Caco-2 (cell line): Measurements from ENCODE around the gene LEFTY2. TPM values are rescaled to one million over a fixed set of nuclear protein-coding genes. Genes with fewer than 3 reads are reported as not detected.

ENCODE experiments used
- BruUV-seq: library from RNA; stranded (reverse); fragments of 400-500 nt; replicated peaks from 2 replicates; lab custom pipeline; 2021; lab: Mats Ljungman, UMichigan
- CTCF ChIA-PET: fragments of 300-600 bp; sonication (Branson Sonifier 250); formaldehyde crosslinking; loops from one replicate; lab custom pipeline; 2022; ENCODE audit warnings: antibody characterized with exemption; lab: Charles Lee
- POLR2A ChIA-PET: fragments of 300-600 bp; sonication (Branson Sonifier 250); formaldehyde crosslinking; loops from one replicate; lab custom pipeline; 2022; ENCODE audit warnings: antibody characterized with exemption; lab: Charles Lee
- DNase-seq, 2 experiments: peaks; one replicate each; pipeline versions ENCODE4 v3.0.0 to v3.0.0-alpha.2; 2020 to 2022
- H3K27me3 ChIP-seq: replicated peaks from 2 replicates; pipeline ENCODE4 v1.6.0; 2011; ENCODE audit warnings: low read length; ENCODE audit not compliant: control insufficient read depth, insufficient read depth
- H3K36me3 ChIP-seq: 2 replicates; pipeline ENCODE4 v1.5.1; 2011; ENCODE audit warnings: low read length; ENCODE audit not compliant: control insufficient read depth, insufficient read depth
- H3K4me1 ChIP-seq: fragments of 250-450 bp; sonication (Bioruptor Pico); 2 replicates; pipeline ENCODE4 v1.5.1; 2020; ENCODE audit warnings: mild to moderate bottlenecking
- H3K4me3 ChIP-seq: 2 replicates; pipeline ENCODE4 v1.5.1; 2011; ENCODE audit warnings: low read depth, mild to moderate bottlenecking, control low read depth, low read length
- H3K9me3 ChIP-seq: fragments of 250-450 bp; sonication (Bioruptor Pico); 2 replicates; pipeline ENCODE4 v1.5.1; 2020; ENCODE audit warnings: mild to moderate bottlenecking, moderate library complexity
- H3K27ac Mint-ChIP-seq: one replicate; pipeline ENCODE4 v1.8.0; 2022; ENCODE audit warnings: mixed read lengths; ENCODE audit not compliant: unreplicated experiment
- H3K27me3 Mint-ChIP-seq: one replicate; pipeline ENCODE4 v1.8.0; 2022; ENCODE audit warnings: mixed read lengths; ENCODE audit not compliant: insufficient read depth, unreplicated experiment
- H3K36me3 Mint-ChIP-seq: one replicate; pipeline ENCODE4 v1.8.0; 2022; ENCODE audit warnings: mild to moderate bottlenecking, mixed read lengths; ENCODE audit not compliant: insufficient read depth, unreplicated experiment
- H3K4me1 Mint-ChIP-seq: one replicate; pipeline ENCODE4 v1.8.0; 2022; ENCODE audit warnings: low read depth, mixed read lengths; ENCODE audit not compliant: unreplicated experiment
- H3K4me3 Mint-ChIP-seq: one replicate; pipeline ENCODE4 v1.8.0; 2022; ENCODE audit warnings: mild to moderate bottlenecking, moderate library complexity, mixed read lengths; ENCODE audit not compliant: unreplicated experiment
- H3K9me3 Mint-ChIP-seq: one replicate; pipeline ENCODE4 v1.8.0; 2022; ENCODE audit warnings: mixed read lengths; ENCODE audit not compliant: unreplicated experiment
- intact Hi-C: fragments of 100-400 bp; cut with micrococcal nuclease; formaldehyde crosslinking; loops from one replicate; pipeline ENCODE4 v1.10.0; 2022; ENCODE audit not compliant: unreplicated experiment
- total RNA-seq: library from RNA; stranded (reverse); gene quantifications from 2 replicates; pipeline ENCODE4 v1.2.3, GENCODE V29; 2022
- TF ChIP-seq, protein P1 (sequence below), 2 experiments: fragments of 200-600 bp in 1 of 2; IDR thresholded peaks; 1 replicate in 1 of 2; 2 replicates in 1 of 2; pipeline versions ENCODE4 v1.5.1 to v1.8.0; 2011 to 2022; ENCODE audit warnings: antibody characterized with exemption in 1 of 2, control low read depth in 1 of 2, inconsistent platforms in 1 of 2, low read depth in 1 of 2, low read length in 1 of 2, mild to moderate bottlenecking in 1 of 2, moderate library complexity in 1 of 2; ENCODE audit not compliant: insufficient read depth in 1 of 2, severe bottlenecking in 1 of 2, unreplicated experiment in 1 of 2

The LEFTY2 gene
- total RNA-seq, 1 experiment from 2014 or later = not detected

DNA sequence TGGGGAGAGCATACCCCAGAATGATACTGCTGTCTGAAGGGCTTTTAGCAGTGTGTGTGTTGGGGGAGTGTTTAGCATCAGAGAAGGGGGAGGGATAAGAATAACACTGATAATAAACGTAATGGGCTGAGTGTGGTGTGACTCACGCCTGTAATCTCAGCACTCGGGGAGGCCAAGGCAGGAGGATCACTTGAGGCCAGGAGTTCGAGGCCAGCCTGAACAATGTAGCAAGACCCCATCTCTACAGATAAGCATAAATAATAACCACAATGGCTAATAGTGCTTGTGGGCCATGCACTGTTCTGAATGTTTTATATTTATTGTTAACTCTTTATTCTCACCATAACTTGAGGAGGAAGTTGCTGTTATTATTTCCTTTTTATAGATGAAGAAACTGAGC is 2.6 kb upstream of the LEFTY2 start:
- Mint-ChIP-seq H3K27ac (no peak overlapping the region), H3K4me1 (peaks cover 7% of the 10 kb centered on the region), H3K27me3 (no peaks in the 10 kb centered on the region), H3K4me3 (no peak overlapping the region), H3K9me3 (no peaks in the 10 kb centered on the region), H3K36me3 (no peaks in the 10 kb centered on the region)
- Histone ChIP-seq H3K4me3 (no peak overlapping the region), H3K9me3 (no peaks in the 10 kb centered on the region), H3K27me3 (no peaks in the 10 kb centered on the region), H3K4me1 (no peaks in the 10 kb centered on the region), H3K36me3 (no peaks in the 10 kb centered on the region)
- ChIA-PET CTCF (no interaction called here), POLR2A (no interaction called here)
- no TSS peak for BruUV-seq
- TF ChIP-seq, protein P1, sequence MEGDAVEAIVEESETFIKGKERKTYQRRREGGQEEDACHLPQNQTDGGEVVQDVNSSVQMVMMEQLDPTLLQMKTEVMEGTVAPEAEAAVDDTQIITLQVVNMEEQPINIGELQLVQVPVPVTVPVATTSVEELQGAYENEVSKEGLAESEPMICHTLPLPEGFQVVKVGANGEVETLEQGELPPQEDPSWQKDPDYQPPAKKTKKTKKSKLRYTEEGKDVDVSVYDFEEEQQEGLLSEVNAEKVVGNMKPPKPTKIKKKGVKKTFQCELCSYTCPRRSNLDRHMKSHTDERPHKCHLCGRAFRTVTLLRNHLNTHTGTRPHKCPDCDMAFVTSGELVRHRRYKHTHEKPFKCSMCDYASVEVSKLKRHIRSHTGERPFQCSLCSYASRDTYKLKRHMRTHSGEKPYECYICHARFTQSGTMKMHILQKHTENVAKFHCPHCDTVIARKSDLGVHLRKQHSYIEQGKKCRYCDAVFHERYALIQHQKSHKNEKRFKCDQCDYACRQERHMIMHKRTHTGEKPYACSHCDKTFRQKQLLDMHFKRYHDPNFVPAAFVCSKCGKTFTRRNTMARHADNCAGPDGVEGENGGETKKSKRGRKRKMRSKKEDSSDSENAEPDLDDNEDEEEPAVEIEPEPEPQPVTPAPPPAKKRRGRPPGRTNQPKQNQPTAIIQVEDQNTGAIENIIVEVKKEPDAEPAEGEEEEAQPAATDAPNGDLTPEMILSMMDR (IDR thresholded peaks at IDR 0.05; ENCODE audit: insufficient read depth in 1 of 2, low read depth in 1 of 2, low read length in 1 of 2, severe bottlenecking in 1 of 2, unreplicated experiment in 1 of 2) = no peak
- no peak for DNase-seq
- intact Hi-C loops = no loop called here

DNA sequence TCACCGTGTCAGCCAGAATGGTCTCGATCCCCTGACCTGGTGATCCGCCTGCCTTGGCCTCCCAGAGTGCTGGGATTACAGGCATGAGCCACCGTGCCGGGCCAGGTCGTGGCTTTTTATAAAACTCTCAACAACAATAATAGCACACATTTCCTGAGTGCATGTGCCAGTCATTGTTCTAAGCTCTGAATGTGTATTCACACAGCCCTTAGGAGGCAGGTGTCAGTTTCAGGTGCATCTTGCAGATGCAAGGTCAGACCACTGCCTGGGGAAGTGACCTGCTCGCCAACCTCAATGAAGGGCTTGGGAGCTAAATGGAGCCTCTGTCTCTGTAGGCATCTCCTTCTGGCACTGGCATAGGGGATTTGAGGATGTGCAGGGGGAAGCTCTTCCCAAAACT is 1.6 kb upstream of the LEFTY2 start:
- ChIA-PET POLR2A (no interaction called here), CTCF (no interaction called here)
- no peaks in the 10 kb centered on the region for H3K4me1 ChIP-seq
- H3K4me1 Mint-ChIP-seq = peaks cover 4% of the 10 kb centered on the region
- no peaks in the 10 kb centered on the region for H3K9me3 Mint-ChIP-seq
- H3K27me3 Mint-ChIP-seq = no peaks in the 10 kb centered on the region
- no peak overlapping the region for H3K4me3 Mint-ChIP-seq
- H3K36me3 Mint-ChIP-seq = no peaks in the 10 kb centered on the region
- H3K36me3 ChIP-seq = no peaks in the 10 kb centered on the region
- BruUV-seq = no TSS peak
- no peaks in the 10 kb centered on the region for H3K27me3 ChIP-seq
- TF ChIP-seq, protein P1 (IDR thresholded peaks at IDR 0.05; ENCODE audit: insufficient read depth in 1 of 2, low read depth in 1 of 2, low read length in 1 of 2, severe bottlenecking in 1 of 2, unreplicated experiment in 1 of 2) = no peak
- no peak overlapping the region for H3K4me3 ChIP-seq
- no peak overlapping the region for H3K27ac Mint-ChIP-seq
- no peaks in the 10 kb centered on the region for H3K9me3 ChIP-seq
- DNase-seq = no peak
- intact Hi-C loops = no loop called here

DNA sequence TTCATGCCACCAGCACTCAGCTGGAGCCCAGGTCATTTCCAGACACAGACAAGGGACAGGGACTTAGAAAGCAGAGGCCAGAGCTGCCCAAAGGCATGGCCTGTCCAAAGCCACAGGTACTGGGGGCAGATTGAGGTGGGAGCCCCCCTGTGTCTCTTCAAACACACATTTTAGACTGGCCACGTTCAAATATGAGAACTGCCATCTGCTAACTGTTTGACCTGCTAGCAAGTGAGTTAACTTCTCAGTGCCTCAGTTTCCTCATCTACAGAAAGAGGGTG is 862 bp upstream of the LEFTY2 start:
- Mint-ChIP-seq H3K9me3 (no peaks in the 10 kb centered on the region), H3K4me3 (no peak overlapping the region), H3K27ac (no peak overlapping the region), H3K4me1 (peaks cover 5% of the 10 kb centered on the region), H3K36me3 (no peaks in the 10 kb centered on the region), H3K27me3 (no peaks in the 10 kb centered on the region)
- no peak for DNase-seq
- intact Hi-C loops = no loop called here
- no peaks in the 10 kb centered on the region for H3K27me3 ChIP-seq
- CTCF ChIA-PET = no interaction called here
- H3K9me3 ChIP-seq = no peaks in the 10 kb centered on the region
- no TSS peak for BruUV-seq
- no peak overlapping the region for H3K4me3 ChIP-seq
- TF ChIP-seq, protein P1 (IDR thresholded peaks at IDR 0.05; ENCODE audit: insufficient read depth in 1 of 2, low read depth in 1 of 2, low read length in 1 of 2, severe bottlenecking in 1 of 2, unreplicated experiment in 1 of 2) = no peak
- H3K36me3 ChIP-seq = no peaks in the 10 kb centered on the region
- POLR2A ChIA-PET = no interaction called here
- H3K4me1 ChIP-seq = peaks cover 4% of the 10 kb centered on the region
